Loucy (cell line): ENCODE results near the gene RNF26.

ENCODE experiments used
- H2AFZ ChIP-seq: fragments of 200-600 bp; sonication (generic); 2 replicates; pipeline ENCODE4 v1.6.0; 2016; ENCODE audit warnings: antibody characterized with exemption, mild to moderate bottlenecking, low read length, moderate library complexity
- H3F3A ChIP-seq: fragments of 200-600 bp; 2 replicates; pipeline ENCODE4 v1.6.0; 2016; ENCODE audit warnings: antibody characterized with exemption, low read depth, mild to moderate bottlenecking
- H3K27me3 ChIP-seq: fragments of 200-600 bp; sonication (generic); 2 replicates; pipeline ENCODE4 v1.6.1; 2014; ENCODE audit warnings: low read length, mild to moderate bottlenecking; ENCODE audit not compliant: insufficient read depth, poor library complexity, severe bottlenecking
- H3K36me3 ChIP-seq: fragments of 200-600 bp; sonication (generic); 2 replicates; pipeline ENCODE4 v1.6.1; 2016; ENCODE audit warnings: low read length; ENCODE audit not compliant: insufficient read depth
- H3K4me1 ChIP-seq: fragments of 200-600 bp; sonication (generic); 2 replicates; pipeline ENCODE4 v1.5.1; 2014; ENCODE audit warnings: low read length, mild to moderate bottlenecking; ENCODE audit not compliant: insufficient read depth, poor library complexity, severe bottlenecking
- H3K4me2 ChIP-seq: fragments of 200-600 bp; sonication (generic); 2 replicates; pipeline ENCODE4 v1.6.0; 2014; ENCODE audit warnings: antibody characterized with exemption, low read length, low read depth, mild to moderate bottlenecking; ENCODE audit not compliant: poor library complexity, severe bottlenecking
- H3K4me3 ChIP-seq: fragments of 200-600 bp; sonication (generic); 2 replicates; pipeline ENCODE4 v1.5.1; 2014; ENCODE audit warnings: low read length, mild to moderate bottlenecking, mixed read lengths; ENCODE audit not compliant: poor library complexity, severe bottlenecking
- H3K79me2 ChIP-seq: fragments of 200-600 bp; sonication (generic); 2 replicates; pipeline ENCODE4 v1.6.1; 2014; ENCODE audit warnings: low read length; ENCODE audit not compliant: insufficient read depth
- H3K9ac ChIP-seq: fragments of 200-600 bp; sonication (generic); 2 replicates; pipeline ENCODE4 v1.6.0; 2014; ENCODE audit warnings: mild to moderate bottlenecking, low read depth, low read length, moderate library complexity; ENCODE audit not compliant: poor library complexity, severe bottlenecking
- H3K9me2 ChIP-seq: fragments of 200-600 bp; sonication (generic); replicated peaks from 2 replicates; pipeline ENCODE4 v1.6.1; 2016; ENCODE audit warnings: low read depth, low read length, mixed read lengths
- H3K9me3 ChIP-seq: fragments of 200-600 bp; sonication (generic); 2 replicates; pipeline ENCODE4 v1.6.1; 2014; ENCODE audit warnings: mild to moderate bottlenecking, antibody characterized with exemption, low read length, low read depth; ENCODE audit not compliant: insufficient read depth
- H4K20me1 ChIP-seq: fragments of 200-600 bp; sonication (generic); 2 replicates; pipeline ENCODE4 v1.6.0; 2014; ENCODE audit warnings: antibody characterized with exemption, low read length, mild to moderate bottlenecking; ENCODE audit not compliant: insufficient read depth, poor library complexity, severe bottlenecking
- CTCF ChIP-seq: fragments of 200-600 bp; sonication (generic); conservative IDR thresholded peaks from 2 replicates; pipeline ENCODE4 v1.5.1; 2014; ENCODE audit warnings: mild to moderate bottlenecking, antibody characterized with exemption, low read length
- EZH2phosphoT487 ChIP-seq: fragments of 200-600 bp; IDR thresholded peaks from 2 replicates; pipeline ENCODE4 v1.6.1; 2018; ENCODE audit warnings: antibody characterized with exemption, mild to moderate bottlenecking, moderate library complexity, borderline replicate concordance

RNF26 gene

GRCh38 chr11:119361941-119362725 is 27.8 kb downstream of the RNF26 start:
- Histone ChIP-seq H3K9me3 (no peaks in the 10 kb centered on the region), H3K36me3 (no peaks in the 10 kb centered on the region), H3K4me3 (no peak overlapping the region), H3K4me1 (peaks cover 10% of the 10 kb centered on the region), H3K9ac (no peak overlapping the region), H3K79me2 (no peaks in the 10 kb centered on the region), H3K4me2 (no peak overlapping the region), H2AFZ (no peak overlapping the region), H3K9me2 (no peaks in the 10 kb centered on the region), H3K27me3 (no peaks in the 10 kb centered on the region), H4K20me1 (no peaks in the 10 kb centered on the region), H3F3A (no peaks in the 10 kb centered on the region)
- TF ChIP-seq CTCF (no peak), EZH2phosphoT487 (no peak)

- Histone ChIP-seq H4K20me1 (no peaks in the 10 kb centered on the region), H2AFZ (no peak overlapping the region), H3K79me2 (no peaks in the 10 kb centered on the region), H3K9me3 (no peaks in the 10 kb centered on the region), H3K4me1 (peaks cover 10% of the 10 kb centered on the region), H3K9ac (no peak overlapping the region), H3K27me3 (no peaks in the 10 kb centered on the region), H3K36me3 (no peaks in the 10 kb centered on the region), H3F3A (no peaks in the 10 kb centered on the region), H3K4me2 (no peak overlapping the region), H3K4me3 (no peak overlapping the region), H3K9me2 (no peaks in the 10 kb centered on the region)
- TF ChIP-seq EZH2phosphoT487, result no peak
These were observed 28.4 kb downstream of the RNF26 start for GRCh38 chr11:119362741-119363080.

GRCh38 chr11:119363081-119363850 is 28.9 kb downstream of the RNF26 start:
- no peak overlapping the region for H3K4me3 ChIP-seq
- no peaks in the 10 kb centered on the region for H3K9me2 ChIP-seq
- no peaks in the 10 kb centered on the region for H3K27me3 ChIP-seq
- H3K79me2 ChIP-seq, result no peaks in the 10 kb centered on the region
- H3K9ac ChIP-seq, result no peak overlapping the region
- H3K4me2 ChIP-seq, result no peak overlapping the region
- H3K9me3 ChIP-seq, result no peaks in the 10 kb centered on the region
- TF ChIP-seq CTCF (no peak), EZH2phosphoT487 (no peak)
- H3F3A ChIP-seq, result no peaks in the 10 kb centered on the region
- H2AFZ ChIP-seq, result no peak overlapping the region
- H3K36me3 ChIP-seq, result no peaks in the 10 kb centered on the region
- H4K20me1 ChIP-seq, result no peaks in the 10 kb centered on the region
- peaks cover 10% of the 10 kb centered on the region for H3K4me1 ChIP-seq
